ENCODE measurements around the gene CFAP73. TPM values are rescaled to one million over a fixed set of nuclear protein-coding genes. Genes with fewer than 3 reads are reported as not detected.

CFAP73 gene
- total and polyA plus RNA-seq, 2 experiments from 2014 or later: 0.50 to 0.59 TPM

DNA sequence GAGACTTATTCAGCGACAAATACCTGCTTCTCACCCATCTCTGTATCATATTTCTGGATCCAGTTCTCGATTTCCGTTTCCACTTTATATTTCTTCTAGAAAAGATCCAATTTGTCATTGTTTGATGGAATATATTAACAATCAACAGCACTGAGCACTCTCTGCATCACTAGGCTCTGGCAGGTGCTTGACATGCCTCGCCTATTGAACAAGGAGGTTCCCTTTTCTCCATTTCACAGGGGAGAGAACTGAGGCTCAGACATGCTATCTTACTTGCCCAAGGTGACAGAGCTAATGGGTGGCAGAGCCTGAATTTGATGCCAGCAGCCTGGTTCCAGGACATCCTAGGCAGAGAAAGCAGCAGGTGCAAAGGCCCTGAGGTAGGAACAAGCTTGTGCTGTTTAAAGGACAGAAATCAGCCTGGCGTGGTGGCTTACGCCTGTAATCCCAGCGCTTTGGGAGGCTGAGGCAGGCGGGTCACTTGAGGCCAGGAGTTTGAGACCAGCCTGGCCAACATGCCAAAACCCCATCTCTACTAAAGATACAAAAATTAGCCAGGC lies 48.1 kb downstream of the CFAP73 start:
- H3K79me2 ChIP-seq (replicated peaks; ENCODE audit: insufficient read depth): no peaks in the 10 kb centered on the region
- H3K4me2 ChIP-seq: no peak overlapping the region
- ATAC-seq (no peak), DNase-seq (ENCODE audit: low spot score) (no peak)
- no peaks in the 10 kb centered on the region for H3F3A ChIP-seq (replicated peaks; ENCODE audit: low read depth)
- H3K36me3 ChIP-seq (ENCODE audit: insufficient read depth): no peaks in the 10 kb centered on the region
- no peaks in the 10 kb centered on the region for H3K9me2 ChIP-seq (ENCODE audit: insufficient read depth)
- no peak overlapping the region for H2AFZ ChIP-seq
- no peaks in the 10 kb centered on the region for H4K20me1 ChIP-seq (replicated peaks; ENCODE audit: insufficient read depth)
- no peaks in the 10 kb centered on the region for H3K9me3 Mint-ChIP-seq
- H3K27ac Mint-ChIP-seq: no peak overlapping the region
- H3K27ac ChIP-seq (ENCODE audit: low read depth): no peak overlapping the region
- H3K4me1 Mint-ChIP-seq: peaks cover 4% of the 10 kb centered on the region; the same call in 1 of the 3 replicates
- H3K4me1 ChIP-seq (ENCODE audit: insufficient read depth): no peaks in the 10 kb centered on the region; the same call in 1 of the 2 replicates
- TF ChIP-seq NANOG (IDR thresholded peaks at IDR 0.05; ENCODE audit: borderline replicate concordance): no peak
- no peaks in the 10 kb centered on the region for H3K27me3 ChIP-seq (ENCODE audit: insufficient read depth)
- no peak overlapping the region for H3K4me3 Mint-ChIP-seq
- peaks cover 2% of the 10 kb centered on the region for H3K27me3 Mint-ChIP-seq (ENCODE audit: insufficient read depth, low read depth, poor library complexity)
- peaks cover 4% of the 10 kb centered on the region; the same call in 1 of the 3 replicates for H3K36me3 Mint-ChIP-seq (ENCODE audit: low read depth)
- no peak overlapping the region for H3K4me3 ChIP-seq

DNA sequence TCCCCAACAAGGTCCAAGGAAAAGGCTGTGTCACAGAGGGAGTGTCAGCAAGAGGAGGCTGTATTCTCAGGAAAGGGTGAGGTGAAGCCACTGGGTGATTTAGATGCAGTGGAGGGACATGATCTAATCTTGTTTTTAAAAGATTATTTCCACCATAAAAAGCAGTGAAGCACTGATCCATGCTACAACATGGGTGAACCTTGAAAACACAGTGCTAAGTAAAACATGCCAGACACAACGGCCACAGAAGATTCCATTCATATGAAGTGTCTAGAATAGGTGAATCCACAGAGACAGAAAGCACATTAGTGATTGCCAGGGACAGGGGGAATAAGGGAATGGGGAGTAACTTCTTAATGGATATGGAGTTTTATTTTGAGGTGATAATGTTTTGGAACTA lies 48.8 kb downstream of the CFAP73 start:
- Mint-ChIP-seq H3K4me1 (peaks cover 4% of the 10 kb centered on the region; the same call in 1 of the 3 replicates), H3K4me3 (no peak overlapping the region), H3K9me3 (no peaks in the 10 kb centered on the region), H3K27me3 (ENCODE audit: insufficient read depth, low read depth, poor library complexity) (peaks cover 2% of the 10 kb centered on the region), H3K36me3 (ENCODE audit: low read depth) (peaks cover 4% of the 10 kb centered on the region; the same call in 1 of the 3 replicates), H3K27ac (no peak overlapping the region)
- Histone ChIP-seq H3K27me3 (ENCODE audit: insufficient read depth) (no peaks in the 10 kb centered on the region), H3K36me3 (ENCODE audit: insufficient read depth) (no peaks in the 10 kb centered on the region), H3K4me3 (no peak overlapping the region), H3K9me2 (ENCODE audit: insufficient read depth) (no peaks in the 10 kb centered on the region), H3K4me2 (no peak overlapping the region), H3K27ac (ENCODE audit: low read depth) (no peak overlapping the region), H2AFZ (no peak overlapping the region), H3K4me1 (ENCODE audit: insufficient read depth) (no peaks in the 10 kb centered on the region; the same call in 1 of the 2 replicates), H3F3A (replicated peaks; ENCODE audit: low read depth) (no peaks in the 10 kb centered on the region), H4K20me1 (replicated peaks; ENCODE audit: insufficient read depth) (no peaks in the 10 kb centered on the region), H3K79me2 (replicated peaks; ENCODE audit: insufficient read depth) (no peaks in the 10 kb centered on the region)
- ATAC-seq: no peak
- DNase-seq (ENCODE audit: low spot score): no peak
- TF ChIP-seq, protein P1, sequence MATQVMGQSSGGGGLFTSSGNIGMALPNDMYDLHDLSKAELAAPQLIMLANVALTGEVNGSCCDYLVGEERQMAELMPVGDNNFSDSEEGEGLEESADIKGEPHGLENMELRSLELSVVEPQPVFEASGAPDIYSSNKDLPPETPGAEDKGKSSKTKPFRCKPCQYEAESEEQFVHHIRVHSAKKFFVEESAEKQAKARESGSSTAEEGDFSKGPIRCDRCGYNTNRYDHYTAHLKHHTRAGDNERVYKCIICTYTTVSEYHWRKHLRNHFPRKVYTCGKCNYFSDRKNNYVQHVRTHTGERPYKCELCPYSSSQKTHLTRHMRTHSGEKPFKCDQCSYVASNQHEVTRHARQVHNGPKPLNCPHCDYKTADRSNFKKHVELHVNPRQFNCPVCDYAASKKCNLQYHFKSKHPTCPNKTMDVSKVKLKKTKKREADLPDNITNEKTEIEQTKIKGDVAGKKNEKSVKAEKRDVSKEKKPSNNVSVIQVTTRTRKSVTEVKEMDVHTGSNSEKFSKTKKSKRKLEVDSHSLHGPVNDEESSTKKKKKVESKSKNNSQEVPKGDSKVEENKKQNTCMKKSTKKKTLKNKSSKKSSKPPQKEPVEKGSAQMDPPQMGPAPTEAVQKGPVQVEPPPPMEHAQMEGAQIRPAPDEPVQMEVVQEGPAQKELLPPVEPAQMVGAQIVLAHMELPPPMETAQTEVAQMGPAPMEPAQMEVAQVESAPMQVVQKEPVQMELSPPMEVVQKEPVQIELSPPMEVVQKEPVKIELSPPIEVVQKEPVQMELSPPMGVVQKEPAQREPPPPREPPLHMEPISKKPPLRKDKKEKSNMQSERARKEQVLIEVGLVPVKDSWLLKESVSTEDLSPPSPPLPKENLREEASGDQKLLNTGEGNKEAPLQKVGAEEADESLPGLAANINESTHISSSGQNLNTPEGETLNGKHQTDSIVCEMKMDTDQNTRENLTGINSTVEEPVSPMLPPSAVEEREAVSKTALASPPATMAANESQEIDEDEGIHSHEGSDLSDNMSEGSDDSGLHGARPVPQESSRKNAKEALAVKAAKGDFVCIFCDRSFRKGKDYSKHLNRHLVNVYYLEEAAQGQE (IDR thresholded peaks at IDR 0.05; ENCODE audit: unreplicated experiment): no peak
- TF ChIP-seq, protein P2, sequence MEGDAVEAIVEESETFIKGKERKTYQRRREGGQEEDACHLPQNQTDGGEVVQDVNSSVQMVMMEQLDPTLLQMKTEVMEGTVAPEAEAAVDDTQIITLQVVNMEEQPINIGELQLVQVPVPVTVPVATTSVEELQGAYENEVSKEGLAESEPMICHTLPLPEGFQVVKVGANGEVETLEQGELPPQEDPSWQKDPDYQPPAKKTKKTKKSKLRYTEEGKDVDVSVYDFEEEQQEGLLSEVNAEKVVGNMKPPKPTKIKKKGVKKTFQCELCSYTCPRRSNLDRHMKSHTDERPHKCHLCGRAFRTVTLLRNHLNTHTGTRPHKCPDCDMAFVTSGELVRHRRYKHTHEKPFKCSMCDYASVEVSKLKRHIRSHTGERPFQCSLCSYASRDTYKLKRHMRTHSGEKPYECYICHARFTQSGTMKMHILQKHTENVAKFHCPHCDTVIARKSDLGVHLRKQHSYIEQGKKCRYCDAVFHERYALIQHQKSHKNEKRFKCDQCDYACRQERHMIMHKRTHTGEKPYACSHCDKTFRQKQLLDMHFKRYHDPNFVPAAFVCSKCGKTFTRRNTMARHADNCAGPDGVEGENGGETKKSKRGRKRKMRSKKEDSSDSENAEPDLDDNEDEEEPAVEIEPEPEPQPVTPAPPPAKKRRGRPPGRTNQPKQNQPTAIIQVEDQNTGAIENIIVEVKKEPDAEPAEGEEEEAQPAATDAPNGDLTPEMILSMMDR (conservative IDR thresholded peaks at IDR 0.05; ENCODE audit: low read depth in 2 of 2): no peak
- TF ChIP-seq ZNF331 (CRISPR knock-in tag; IDR thresholded peaks at IDR 0.05; ENCODE audit: low read depth): no peak
- TF ChIP-seq STAT1 (IDR thresholded peaks at IDR 0.05; ENCODE audit: unreplicated experiment): no peak
- no peak for TF ChIP-seq EZH2 (IDR thresholded peaks at IDR 0.05; ENCODE audit: low read depth, unreplicated experiment)
- TF ChIP-seq JUNB (IDR thresholded peaks at IDR 0.05; ENCODE audit: unreplicated experiment): no peak
- TF ChIP-seq POLR2AphosphoS5 (IDR thresholded peaks at IDR 0.05; ENCODE audit: low read depth): no peak
- no peak for TF ChIP-seq CREB1 (CRISPR knock-in tag; IDR thresholded peaks at IDR 0.05; ENCODE audit: low read depth)
- TF ChIP-seq, protein P3, sequence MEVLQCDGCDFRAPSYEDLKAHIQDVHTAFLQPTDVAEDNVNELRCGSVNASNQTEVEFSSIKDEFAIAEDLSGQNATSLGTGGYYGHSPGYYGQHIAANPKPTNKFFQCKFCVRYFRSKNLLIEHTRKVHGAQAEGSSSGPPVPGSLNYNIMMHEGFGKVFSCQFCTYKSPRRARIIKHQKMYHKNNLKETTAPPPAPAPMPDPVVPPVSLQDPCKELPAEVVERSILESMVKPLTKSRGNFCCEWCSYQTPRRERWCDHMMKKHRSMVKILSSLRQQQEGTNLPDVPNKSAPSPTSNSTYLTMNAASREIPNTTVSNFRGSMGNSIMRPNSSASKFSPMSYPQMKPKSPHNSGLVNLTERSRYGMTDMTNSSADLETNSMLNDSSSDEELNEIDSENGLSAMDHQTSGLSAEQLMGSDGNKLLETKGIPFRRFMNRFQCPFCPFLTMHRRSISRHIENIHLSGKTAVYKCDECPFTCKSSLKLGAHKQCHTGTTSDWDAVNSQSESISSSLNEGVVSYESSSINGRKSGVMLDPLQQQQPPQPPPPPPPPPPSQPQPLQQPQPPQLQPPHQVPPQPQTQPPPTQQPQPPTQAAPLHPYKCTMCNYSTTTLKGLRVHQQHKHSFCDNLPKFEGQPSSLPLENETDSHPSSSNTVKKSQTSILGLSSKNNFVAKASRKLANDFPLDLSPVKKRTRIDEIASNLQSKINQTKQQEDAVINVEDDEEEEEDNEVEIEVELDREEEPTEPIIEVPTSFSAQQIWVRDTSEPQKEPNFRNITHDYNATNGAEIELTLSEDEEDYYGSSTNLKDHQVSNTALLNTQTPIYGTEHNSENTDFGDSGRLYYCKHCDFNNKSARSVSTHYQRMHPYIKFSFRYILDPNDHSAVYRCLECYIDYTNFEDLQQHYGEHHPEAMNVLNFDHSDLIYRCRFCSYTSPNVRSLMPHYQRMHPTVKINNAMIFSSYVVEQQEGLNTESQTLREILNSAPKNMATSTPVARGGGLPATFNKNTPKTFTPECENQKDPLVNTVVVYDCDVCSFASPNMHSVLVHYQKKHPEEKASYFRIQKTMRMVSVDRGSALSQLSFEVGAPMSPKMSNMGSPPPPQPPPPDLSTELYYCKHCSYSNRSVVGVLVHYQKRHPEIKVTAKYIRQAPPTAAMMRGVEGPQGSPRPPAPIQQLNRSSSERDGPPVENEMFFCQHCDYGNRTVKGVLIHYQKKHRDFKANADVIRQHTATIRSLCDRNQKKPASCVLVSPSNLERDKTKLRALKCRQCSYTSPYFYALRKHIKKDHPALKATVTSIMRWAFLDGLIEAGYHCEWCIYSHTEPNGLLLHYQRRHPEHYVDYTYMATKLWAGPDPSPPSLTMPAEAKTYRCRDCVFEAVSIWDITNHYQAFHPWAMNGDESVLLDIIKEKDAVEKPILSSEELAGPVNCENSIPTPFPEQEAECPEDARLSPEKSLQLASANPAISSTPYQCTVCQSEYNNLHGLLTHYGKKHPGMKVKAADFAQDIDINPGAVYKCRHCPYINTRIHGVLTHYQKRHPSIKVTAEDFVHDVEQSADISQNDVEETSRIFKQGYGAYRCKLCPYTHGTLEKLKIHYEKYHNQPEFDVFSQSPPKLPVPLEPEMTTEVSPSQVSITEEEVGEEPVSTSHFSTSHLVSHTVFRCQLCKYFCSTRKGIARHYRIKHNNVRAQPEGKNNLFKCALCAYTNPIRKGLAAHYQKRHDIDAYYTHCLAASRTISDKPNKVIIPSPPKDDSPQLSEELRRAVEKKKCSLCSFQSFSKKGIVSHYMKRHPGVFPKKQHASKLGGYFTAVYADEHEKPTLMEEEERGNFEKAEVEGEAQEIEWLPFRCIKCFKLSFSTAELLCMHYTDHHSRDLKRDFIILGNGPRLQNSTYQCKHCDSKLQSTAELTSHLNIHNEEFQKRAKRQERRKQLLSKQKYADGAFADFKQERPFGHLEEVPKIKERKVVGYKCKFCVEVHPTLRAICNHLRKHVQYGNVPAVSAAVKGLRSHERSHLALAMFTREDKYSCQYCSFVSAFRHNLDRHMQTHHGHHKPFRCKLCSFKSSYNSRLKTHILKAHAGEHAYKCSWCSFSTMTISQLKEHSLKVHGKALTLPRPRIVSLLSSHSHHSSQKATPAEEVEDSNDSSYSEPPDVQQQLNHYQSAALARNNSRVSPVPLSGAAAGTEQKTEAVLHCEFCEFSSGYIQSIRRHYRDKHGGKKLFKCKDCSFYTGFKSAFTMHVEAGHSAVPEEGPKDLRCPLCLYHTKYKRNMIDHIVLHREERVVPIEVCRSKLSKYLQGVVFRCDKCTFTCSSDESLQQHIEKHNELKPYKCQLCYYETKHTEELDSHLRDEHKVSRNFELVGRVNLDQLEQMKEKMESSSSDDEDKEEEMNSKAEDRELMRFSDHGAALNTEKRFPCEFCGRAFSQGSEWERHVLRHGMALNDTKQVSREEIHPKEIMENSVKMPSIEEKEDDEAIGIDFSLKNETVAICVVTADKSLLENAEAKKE (CRISPR knock-in tag; IDR thresholded peaks at IDR 0.05): no peak
- no peak for TF ChIP-seq ZNF114 (CRISPR knock-in tag; IDR thresholded peaks at IDR 0.05)
